GM15510 (cell line): Measurements from ENCODE around the gene AMOTL2.

Experiments used
- POLR2A ChIP-seq: IDR thresholded peaks from 3 replicates; pipeline ENCODE4 v1.6.1; 2011; ENCODE audit warnings: borderline replicate concordance; ENCODE audit not compliant: insufficient read length; ENCODE audit errors: extremely low read depth

The AMOTL2 gene

DNA sequence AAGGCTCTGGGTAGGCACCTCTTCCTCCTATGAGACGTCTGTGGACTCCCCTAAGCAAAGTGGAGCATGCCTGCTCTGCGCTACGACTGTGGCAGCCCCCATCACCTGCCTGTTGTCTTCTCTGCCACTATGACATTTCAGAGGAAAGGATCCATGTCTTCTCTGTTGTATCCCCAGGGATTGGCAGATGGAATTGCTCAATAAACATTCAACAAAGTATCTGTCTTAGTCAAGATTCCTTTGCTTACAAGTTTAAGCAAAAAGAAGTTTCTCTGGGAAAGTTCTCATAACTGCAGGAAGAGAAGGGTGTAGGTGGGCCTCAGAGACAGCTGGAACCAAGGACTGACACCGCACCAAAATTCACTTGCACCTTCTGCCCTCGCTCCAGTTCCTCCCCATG lies 34.3 kb downstream of the AMOTL2 start:
- TF ChIP-seq POLR2A, result no peak

- TF ChIP-seq POLR2A, result no peak
Observed at GRCh38 chr3:134339331-134339730, 34.9 kb downstream of the AMOTL2 start.

DNA sequence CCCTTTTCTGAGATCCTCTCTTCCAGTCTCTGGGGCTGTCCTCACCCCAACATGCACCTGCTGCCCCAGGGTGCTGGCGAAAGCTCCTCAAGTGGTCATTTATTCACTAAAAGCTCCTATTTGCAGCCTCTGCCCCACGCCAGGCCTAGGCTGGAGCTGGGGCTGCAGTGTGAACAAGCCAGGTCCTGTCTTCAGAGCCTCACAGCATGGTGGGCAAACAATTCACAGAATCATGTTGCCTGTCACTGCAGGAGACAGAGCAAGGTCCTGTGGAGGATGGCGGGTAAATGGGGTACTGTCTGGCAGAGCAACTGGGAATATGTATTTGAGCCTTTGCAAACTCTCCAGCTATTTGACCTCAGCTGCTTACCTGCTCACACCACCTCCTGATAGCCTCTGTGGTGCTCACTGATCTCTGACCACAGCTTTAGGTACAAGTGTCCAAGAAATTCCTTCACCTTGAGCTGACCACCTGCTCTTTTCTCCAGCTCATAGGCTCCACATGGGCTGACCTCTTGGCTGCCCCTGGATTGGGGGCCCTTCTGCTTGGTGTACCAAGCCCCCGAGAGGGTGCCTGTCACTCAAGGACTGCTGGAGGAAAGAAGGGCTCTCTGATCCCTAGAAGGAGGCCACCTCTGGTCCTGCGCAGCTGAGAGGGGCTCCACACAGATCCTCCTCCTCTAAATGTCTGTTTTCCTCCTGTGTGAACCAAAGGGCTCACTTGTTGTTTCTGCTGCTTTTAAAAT lies 35.6 kb downstream of the AMOTL2 start:
- no peak for TF ChIP-seq POLR2A

DNA sequence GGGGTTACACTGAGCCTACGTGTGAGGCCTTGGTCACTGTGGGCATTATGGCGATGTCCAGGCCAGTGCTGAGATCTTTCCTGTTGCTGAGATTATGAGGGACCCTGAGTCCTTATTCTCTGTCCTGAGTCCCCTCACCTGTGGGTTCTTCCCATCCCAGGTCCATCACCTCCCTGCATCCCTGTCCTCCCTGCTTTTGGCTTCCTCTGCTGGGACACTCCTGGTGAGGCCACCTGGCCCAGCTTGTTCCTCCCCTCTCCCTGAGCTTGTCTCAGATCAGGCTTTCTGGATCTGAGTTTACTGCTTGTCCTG lies 36.1 kb downstream of the AMOTL2 start:
- TF ChIP-seq POLR2A, result no peak

DNA sequence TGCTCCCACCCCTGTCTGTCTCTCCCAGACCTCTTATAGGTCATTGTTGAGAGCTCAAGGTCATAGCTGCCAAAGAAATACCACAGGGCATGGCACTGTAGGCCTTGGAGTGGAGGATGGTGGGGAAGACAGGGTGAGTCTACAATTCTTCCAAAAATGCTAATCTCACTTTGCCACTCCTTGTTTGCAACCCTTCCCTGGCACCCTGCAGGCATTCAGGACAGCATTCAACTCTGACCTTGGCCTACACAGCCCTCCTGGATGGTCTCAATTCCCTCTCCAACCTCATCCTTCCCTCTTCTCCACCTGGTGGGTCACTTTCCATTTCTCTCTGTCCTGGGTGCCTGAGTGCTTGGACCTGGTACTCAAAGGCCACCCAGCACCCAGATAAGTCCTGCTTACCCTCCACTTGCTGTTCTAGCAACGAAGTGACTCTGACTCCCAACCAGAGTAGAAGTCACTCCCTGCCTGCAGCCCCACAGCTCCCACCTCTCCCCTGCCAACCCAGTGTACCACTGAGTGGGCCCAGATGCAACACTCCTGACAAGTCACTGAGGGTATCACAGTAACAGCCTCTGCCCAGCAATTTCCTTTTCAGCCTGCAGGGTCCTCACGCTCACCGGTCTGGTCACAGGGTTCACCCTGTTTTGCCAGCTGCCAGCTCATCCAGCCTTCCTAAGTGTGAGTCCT lies 36.6 kb downstream of the AMOTL2 start:
- TF ChIP-seq POLR2A, result no peak

DNA sequence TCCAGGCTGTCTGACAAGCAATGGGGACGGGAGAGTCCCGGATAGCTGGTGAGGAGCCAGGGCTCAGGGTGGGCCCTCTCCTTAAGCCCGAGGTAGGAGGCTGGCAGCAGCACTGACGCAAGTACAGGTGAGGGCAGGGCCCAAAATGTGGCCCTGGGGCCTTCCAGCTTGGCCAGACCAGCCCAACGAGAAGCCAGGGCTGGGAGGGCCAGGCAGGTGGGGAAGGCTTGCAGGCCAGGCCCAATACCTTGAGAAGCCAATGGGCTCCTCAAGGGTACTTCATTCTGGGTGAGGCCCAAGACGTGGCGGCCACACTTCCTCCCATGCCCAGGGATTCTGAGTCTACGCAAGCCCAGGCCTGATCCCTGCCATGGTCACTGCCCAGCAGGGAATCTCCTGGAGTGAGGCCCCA lies 37.2 kb downstream of the AMOTL2 start:
- TF ChIP-seq POLR2A, result no peak

DNA sequence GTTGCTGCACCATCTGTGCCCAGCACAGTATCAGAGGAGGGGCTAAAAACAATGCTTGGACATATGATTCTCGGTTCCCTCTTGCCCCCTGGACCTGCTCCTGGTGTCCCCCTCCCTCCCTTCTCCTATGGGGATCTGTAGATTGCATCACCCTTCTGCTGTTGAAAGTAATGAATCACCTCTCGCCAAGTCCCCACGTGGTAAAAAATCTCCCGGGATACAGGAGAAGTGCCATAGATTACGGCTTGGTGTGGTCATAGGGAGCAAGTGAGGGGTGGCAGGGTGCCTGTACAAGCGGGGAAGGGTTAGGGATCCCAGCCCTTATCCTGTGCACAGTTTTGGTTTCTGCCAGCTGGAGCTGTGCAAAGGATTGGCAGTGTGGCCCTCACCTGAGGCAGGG lies 37.7 kb downstream of the AMOTL2 start:
- TF ChIP-seq POLR2A, result no peak

DNA sequence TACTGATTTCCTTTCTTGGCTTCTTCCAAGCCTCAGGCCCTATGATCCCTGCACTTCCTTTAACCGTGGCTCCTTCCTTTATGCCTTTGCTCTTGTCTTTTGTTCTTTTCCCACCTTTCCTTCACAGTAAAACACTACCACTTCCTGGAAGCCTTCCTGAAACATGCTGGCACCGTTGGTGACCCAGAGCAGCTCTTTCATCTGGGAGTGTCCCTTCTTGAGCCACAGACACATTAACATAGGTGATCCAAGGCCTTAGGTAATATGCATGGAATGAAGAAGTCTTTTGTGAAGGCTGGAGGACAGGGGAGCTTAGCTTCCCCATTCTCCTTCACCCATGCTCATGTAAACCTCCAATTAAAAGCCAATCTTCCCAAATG lies 39.4 kb downstream of the AMOTL2 start:
- TF ChIP-seq POLR2A, result no peak

GRCh38 chr3:134334231-134334900 lies 39.9 kb downstream of the AMOTL2 start:
- TF ChIP-seq POLR2A, result no peak

DNA sequence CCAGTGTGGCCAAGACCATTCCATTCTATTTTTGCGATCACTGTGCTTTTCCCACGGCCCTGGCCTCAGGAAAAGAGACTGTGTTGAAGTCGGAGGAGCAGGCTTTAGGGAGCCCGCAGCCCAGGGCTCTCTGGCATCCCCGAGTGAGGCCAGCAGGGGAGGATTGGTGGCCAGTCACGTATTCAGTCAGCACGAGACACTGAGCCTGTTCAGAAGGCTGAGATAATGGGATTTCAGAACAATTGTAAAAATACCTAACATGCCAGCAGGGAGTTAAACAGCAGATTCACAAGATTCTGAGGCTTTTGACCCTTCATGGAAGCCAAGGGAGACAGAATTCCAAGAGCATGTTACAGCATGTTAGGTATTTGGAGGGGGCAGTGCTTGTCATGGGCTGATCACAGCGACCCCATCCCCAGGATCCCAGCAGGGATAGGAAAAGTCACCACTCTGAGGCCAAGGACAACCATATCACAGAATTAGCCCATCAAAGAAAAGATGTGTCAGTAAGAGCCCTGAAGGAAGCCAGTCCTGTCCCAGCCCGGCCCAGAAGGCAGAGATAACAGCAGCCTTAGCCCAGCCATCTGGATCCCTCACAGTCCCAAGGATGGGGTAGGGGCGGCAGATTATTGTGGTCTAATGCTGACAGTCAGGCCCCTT lies 40.6 kb downstream of the AMOTL2 start:
- TF ChIP-seq POLR2A, result no peak

DNA sequence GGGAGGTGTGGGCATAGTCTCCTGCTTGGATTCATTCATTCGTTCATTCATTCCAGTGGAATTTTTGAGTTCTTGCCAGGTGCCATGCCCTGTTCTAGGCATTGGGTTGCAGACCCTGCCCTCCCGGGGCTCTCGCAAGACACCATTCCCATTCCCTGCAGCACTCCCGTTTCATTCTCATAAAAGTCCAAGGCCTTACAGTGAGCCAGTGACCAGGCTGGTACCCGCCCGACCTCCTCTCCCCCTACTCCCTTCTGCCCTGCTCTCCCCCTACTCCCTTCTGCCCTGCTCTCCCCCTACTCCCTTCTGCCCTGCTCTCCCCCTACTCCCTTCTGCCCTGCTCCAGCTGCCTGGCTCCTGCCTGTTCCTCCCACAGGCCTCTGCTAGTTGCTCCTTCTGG lies 41.9 kb downstream of the AMOTL2 start:
- no peak for TF ChIP-seq POLR2A

DNA sequence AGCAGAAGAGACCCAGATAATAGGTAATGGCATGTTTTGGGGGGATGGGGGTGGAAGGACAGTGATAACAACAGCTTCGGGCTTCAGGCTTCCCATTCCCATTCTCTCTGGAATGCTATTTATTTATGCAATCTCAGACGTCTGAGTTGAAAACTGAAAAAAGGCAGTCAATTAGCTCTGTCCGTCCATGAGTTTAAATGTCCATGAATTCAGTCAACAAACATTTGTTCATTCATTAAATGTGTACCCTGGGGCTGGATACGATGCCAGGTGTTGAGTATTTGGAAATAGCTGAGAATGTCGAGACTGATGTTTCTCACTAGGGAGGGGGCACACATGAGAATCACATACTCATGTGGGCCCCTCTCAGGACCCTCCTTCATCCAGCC lies 42.4 kb downstream of the AMOTL2 start:
- no peak for TF ChIP-seq POLR2A

- no peak for TF ChIP-seq POLR2A
Observed at GRCh38 chr3:134330883-134331810, 43.1 kb downstream of the AMOTL2 start.

DNA sequence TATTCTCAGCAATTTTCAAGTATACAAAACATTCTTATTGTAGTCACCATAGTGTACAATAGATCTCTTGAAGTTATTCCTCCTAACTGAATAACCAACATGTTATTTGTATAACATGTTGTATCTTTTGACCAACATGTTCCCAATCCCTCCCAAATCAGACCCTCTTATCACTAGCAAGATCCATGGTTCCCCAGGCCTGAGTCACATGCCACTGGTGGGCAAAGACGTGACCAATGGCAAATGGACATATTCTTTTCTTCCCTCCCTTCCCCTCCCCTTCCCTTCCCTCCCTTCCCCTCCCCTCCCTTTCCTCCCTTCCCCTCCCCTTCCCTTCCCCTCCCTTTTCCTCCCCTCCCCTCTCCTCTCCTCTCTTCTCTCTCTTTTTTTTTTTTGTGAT lies 45.4 kb downstream of the AMOTL2 start:
- no peak for TF ChIP-seq POLR2A
